Activated CD4-positive, alpha-beta T cell treated with anti-CD3 and anti-CD28 coated beads, Interleukin-10, Interleukin-2, amounts not matched to agents 100 ng/mL and 50 ng/mL, durations not matched to agents 16 hours and 8 hours (primary cell): ENCODE measurements around the gene MYH9.

Experiments used
- DNase-seq: peaks from one replicate; pipeline ENCODE4 v3.0.0-alpha.2; 2020

Gene MYH9

DNA sequence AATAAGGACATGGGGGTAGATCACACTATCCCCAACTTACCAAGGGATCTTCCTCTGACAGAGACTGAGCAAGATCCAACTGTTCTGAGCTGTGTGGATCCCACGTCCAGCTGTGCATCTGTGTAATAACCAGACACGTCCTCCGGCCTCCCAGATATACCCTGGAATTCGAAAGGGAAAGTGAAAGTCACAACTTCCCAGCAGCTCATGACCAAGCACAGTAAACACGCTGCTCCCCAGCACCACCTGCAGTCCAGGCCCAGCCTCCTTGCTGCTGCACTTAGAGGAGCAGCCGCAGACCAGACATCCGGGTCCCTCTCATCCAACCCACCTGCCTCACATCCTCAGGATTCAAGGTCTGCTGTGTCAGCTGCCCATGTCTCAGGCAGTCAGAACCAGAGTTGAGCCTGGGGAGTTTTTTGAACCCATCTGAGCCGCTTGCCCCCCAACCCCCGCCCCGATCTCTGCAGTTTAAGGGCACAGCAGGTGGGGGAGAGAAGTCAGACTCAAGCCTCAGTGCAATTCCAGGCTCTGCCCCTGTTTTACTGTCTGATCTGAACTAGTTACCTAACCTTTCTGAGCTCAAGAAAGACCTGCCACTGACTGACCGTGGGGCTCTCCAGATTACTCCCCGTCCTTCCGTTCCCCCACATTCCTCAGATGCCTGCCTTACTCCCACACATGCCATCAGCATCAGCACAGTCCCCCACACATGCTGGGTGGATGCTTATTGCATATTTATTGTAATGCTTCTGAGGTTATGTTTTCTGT, 148.2 kb downstream of the MYH9 start, which contains the start of gene APOL2:
Gene APOL2, minus strand, starts transcription at position 127 of the 771 bp plus-strand sequence. CDS start 6,365 bp downstream, outside the sequence.
- peak; percentile 95 for DNase-seq

DNA sequence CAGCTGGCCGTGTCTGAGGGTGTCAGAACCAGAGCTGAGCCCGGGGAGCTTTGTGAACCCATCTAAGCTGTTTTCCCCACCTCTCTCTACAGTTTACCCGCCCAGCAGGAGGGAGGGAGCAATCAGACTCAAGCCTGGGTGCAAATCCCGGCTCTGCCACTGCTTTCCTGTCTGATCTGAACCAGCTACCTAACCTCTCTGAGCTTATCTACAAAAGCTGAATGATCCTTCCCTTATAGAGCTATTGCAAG, 148.7 kb downstream of the MYH9 start:
- DNase-seq, result no peak

DNA sequence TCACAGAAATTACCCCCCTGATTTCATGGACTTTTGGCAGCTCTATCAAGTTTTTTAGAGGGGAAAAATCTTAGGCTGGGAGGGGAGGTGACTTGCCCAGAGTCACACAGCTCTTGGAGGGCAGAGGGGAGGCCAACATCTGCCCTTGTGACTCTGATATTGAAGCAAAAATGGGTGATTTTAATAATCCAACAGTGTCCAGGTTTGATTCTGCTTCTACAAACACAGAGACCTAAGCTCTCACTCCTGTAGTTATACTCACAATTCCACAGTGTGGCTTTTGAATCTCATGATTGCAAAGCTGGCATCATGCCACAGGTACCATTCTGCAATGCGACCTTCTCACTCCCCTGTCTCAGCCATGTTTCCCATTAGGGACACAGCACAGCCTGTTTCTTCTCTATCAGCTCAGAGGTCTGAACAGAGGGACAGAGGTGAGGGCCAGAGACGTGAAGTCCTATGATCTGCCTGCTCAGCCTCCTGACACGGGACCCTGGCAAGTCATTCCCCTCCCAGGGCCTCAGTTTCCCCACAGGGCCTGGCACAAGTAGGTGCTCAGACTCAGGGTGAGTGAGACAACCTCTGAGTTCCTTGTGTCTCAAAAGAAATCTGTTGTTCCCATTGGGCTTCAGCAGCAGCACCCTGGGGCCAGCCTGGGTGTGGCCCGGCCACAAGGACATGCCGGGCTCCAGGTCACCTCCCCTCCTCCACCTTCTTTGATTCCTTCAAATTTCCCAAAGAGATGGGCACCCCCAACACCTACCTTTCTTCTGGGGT, 149.2 kb downstream of the MYH9 start:
- no peak for DNase-seq

DNA sequence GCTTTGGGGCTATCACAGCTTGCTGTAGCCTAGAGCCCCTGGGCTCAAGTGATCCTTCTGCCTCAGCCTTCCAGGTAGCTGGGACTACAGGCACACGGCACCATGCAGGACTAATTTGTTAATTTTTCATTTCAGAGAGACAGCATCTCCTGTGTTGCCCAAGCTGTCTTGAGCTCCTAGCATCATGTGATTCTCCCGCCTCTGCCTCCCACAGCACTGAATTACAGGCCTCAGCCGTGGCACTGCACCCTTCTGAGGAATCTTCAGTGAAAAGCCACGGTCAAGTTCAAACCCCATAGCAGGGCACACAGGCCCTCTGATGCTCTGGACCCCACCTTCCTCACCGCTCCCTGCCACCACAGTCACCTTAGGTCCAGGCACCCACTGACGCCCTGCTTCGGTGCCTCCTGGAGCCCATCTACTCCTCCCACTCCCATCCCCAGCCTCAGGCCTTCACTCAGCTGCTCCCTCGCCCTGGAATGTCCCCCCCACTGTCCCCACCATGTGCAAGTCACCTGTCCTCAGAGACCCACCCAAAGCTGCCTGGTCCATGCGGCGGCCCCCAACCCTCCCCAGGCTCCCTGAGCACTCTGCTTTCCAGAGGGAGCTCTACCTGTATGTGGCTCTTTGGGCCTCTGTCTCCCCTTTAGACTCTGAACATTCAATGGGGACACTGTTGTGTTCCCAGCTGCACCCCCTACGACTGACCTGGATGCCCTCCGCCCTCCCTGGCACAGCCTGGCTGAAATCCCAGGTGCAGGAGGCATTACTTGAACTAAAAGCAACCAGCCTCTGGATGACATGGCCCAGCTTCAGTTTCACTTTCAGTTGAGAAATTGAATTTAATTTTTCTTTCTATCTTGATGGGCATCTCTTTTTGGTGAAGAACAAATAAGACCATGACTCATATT, 150.1 kb downstream of the MYH9 start:
- peak; percentile 58 for DNase-seq

DNA sequence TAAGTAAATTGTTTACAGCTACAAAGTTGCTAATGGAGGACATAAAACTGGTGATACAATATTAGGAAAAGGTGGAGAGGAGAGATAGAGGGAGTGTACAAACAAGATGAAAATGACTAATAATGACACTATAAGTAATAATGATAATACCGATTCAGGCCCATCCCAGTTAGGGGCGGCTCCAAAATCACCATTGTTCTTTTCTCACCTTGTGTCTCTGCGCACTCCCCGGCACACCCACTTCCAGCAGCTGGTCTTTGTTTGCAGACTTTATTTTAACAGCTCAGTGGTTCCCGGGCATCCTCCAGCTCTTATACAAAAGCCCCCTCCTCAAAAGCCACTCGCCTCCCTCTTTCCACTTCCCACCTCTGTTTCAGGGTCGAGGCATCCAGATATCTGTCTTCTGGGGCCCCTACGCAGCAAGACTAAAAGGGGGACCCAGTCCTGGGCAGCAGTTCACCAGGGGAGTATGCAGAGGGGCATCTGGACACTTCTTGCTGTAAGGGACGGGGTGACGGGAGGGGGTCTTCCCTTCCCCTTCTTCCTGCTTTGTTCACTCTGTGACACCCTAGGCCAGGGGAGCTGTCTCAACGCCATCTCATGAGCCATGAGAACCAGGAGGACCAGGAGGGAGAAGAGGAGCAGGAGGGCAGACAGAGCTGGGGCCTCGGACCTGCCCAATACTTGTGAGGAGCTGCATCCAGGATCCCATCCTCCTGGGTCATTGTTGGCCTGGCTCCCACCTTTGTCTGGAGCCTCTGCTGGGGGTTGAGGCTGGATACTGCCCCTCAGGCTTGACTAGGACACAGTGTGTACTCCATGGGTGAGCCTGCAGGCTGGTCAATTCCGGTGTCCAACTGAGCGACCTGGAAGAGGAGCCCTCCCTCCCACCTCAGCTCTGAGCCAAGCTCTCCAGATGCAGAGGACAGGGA, 151.1 kb downstream of the MYH9 start:
- no peak for DNase-seq

DNA sequence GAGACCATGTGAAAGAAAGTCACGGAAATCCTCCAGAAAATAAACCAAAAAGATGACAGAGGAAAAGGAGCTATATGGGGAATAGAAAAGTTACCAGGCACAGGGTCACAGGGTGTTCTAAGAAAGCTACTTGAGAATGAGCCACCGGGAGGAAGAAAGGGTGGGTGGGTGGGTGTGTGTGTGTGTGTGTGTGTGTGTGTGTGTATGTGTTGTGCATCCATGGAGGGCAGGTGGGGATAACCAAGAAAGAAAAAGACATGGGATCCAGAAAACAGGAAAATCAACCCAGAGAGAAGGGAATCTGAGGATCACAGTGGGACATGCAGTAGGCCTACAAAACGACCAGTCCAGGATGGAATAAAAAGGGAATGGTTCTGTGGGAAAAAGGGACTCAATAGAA, 152.2 kb downstream of the MYH9 start:
- DNase-seq, result no peak

DNA sequence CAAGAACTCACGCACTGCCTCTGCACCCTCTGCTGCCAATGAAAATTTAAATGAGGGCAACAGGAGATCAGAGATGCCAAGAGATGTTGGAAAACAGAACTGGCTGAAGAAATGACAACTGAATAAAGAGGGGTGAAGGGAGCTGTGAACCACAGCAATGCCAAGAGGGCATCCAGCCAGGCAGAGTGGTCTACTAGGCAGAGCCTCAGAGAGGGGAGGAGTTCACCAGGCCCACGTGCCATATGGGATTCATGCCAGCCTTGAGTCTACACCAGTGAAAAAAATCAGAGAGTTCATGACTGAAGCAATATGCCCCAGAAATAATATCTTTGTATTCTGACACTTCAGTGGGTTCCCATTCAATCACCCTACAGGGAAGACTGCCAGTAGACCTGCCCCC, 152.8 kb downstream of the MYH9 start:
- DNase-seq, result no peak

DNA sequence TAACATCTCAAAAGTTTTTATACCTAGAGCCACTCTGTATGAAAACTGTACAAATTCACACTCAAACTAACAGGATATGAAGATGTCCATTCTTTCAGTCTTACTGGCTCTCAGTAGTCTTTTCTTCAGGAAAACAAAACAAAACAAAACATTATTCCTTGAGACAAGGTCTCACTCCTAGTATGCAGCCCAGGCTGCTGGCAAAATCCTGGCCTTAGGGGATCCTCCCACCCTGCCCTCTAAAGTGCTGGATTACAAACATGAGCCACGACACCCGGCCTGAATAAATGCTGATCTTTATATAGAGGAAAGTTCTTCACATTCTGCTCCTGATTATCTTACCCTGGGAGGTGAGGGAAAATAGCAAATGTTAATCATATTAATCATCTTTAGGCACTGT, 153.6 kb downstream of the MYH9 start:
- no peak for DNase-seq

DNA sequence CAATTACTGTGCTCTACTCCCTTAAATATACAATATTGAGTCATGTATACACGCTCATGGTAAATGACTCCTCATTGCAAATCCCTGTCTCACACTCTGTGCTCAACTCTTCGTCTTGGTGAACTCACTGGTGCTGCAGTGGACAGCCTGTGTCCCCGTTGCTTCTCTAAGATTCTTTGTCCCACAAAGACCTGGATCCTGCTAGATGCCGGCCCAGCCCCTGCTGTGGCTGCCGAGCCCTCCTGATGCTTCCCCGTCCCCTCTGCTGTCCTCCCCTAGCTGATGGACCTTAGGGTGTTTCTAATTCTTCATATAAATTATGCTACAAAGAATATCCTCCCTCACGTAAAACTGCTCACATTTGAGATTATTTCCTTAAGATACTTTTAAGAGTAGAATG, 154.0 kb downstream of the MYH9 start:
- no peak for DNase-seq

DNA sequence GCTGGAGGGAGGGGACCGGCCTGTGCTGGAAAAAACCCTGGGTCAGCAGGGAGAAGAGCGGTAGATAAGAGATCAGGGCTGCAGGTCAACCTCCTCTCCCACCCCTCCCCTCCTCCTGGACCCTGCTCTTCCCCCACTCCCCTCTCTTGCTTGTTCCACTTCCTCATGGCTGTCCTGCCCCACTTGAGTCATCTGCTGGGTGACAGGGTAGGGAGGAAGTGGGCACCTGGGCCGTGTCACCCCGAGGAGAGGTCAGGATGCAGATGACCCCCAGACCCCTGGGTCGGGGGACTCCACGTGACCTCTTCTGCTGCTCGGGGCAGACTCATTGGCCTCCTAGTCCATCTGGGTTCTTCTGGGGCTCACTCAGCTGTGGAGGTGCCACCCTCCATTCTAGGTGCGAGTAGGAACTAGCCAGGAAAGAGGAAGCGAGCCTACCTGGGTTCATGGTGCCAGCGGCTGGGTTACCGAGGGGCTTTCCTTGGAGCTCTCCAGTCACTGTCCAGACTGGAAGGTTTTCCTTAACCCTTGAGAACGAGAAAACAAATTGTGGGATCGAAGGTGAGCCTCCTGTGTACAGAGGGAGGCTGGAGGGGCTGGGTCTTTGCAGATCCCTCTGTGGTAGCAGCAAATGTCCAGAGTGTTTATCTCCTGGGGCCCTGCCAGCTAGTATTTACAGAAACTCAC, 154.9 kb downstream of the MYH9 start:
- no peak for DNase-seq
